Endodermal cell (in vitro differentiated cells): ENCODE results near the gene DNM2. TPM values are rescaled to one million over a fixed set of nuclear protein-coding genes. Genes with fewer than 3 reads are reported as not detected.

Experiments used
- DNase-seq: peaks from one replicate; pipeline ENCODE4 v3.0.0-alpha.2; 2017
- H3K27ac ChIP-seq: 2 replicates; pipeline ENCODE4 v1.5.1; 2013; ENCODE audit warnings: mild to moderate bottlenecking, low read depth, low read length, moderate library complexity
- H3K27me3 ChIP-seq: 2 replicates; pipeline ENCODE4 v1.6.1; 2013; ENCODE audit warnings: mild to moderate bottlenecking, low read length, moderate library complexity; ENCODE audit not compliant: insufficient read depth, control insufficient read depth, poor library complexity, severe bottlenecking
- H3K36me3 ChIP-seq: 2 replicates; pipeline ENCODE4 v1.7.0; 2013; ENCODE audit warnings: mild to moderate bottlenecking, low read length, moderate library complexity; ENCODE audit not compliant: control insufficient read depth, insufficient read depth
- H3K4me1 ChIP-seq: one replicate; pipeline ENCODE4 v1.7.0; 2013; ENCODE audit warnings: low read length; ENCODE audit not compliant: control insufficient read depth, insufficient read depth
- H3K4me3 ChIP-seq: 2 replicates; pipeline ENCODE4 v1.5.1; 2013; ENCODE audit warnings: mild to moderate bottlenecking, low read length, moderate library complexity
- H3K9ac ChIP-seq: 2 replicates; pipeline ENCODE4 v1.6.1; 2013; ENCODE audit warnings: mild to moderate bottlenecking, low read length, moderate library complexity; ENCODE audit not compliant: poor library complexity, severe bottlenecking; ENCODE audit errors: extremely low read depth
- H3K9me3 ChIP-seq: 2 replicates; pipeline ENCODE4 v1.6.1; 2013; ENCODE audit warnings: mild to moderate bottlenecking, low read length, moderate library complexity; ENCODE audit not compliant: control insufficient read depth
- H3K27ac Mint-ChIP-seq: 2 replicates; pipeline ENCODE4 v1.8.0; 2020; ENCODE audit warnings: mixed read lengths
- H3K27me3 Mint-ChIP-seq: 2 replicates; pipeline ENCODE4 v1.8.0; 2021; ENCODE audit warnings: mild to moderate bottlenecking, mixed read lengths; ENCODE audit not compliant: insufficient read depth
- H3K36me3 Mint-ChIP-seq: 2 replicates; pipeline ENCODE4 v1.8.0; 2020; ENCODE audit warnings: low read depth, mixed read lengths
- H3K4me1 Mint-ChIP-seq: 2 replicates; pipeline ENCODE4 v1.8.0; 2020; ENCODE audit warnings: mixed read lengths
- H3K4me3 Mint-ChIP-seq: 2 replicates; pipeline ENCODE4 v1.8.0; 2020; ENCODE audit warnings: mild to moderate bottlenecking, moderate library complexity, mixed read lengths
- H3K9me3 Mint-ChIP-seq: 2 replicates; pipeline ENCODE4 v1.8.0; 2020; ENCODE audit warnings: mild to moderate bottlenecking, mixed read lengths
- CTCF ChIP-seq: fragments of 200-600 bp; sonication (generic); conservative IDR thresholded peaks from 2 replicates; pipeline ENCODE4 v1.5.0; 2021; ENCODE audit warnings: antibody characterized with exemption, mild to moderate bottlenecking
- WGBS, 2 experiments: methylation state at CpG; one replicate each; pipeline versions ENCODE4 v1.1.5 to v1.1.7; 2013; ENCODE audit warnings: missing lambda C conversion rate in 2 of 2, mixed read lengths in 1 of 2; ENCODE audit not compliant: insufficient coverage in 1 of 2, insufficient read length in 1 of 2; 5-methylcytosine and 5-hydroxymethylcytosine counted together
- long read RNA-seq, 4 experiments: library from polyadenylated mRNA in 2 of 4; library from RNA in 1 of 4; library from capped mRNA in 1 of 4; stranded (forward) in 3 of 4; unstranded in 1 of 4; transcript quantifications; one replicate each; pipeline ENCODE4 v2.0.0, GENCODE V29; 2020 to 2021; ENCODE audit warnings: inconsistent platforms in 1 of 4
- polyA plus RNA-seq, 2 experiments: library from polyadenylated mRNA; stranded (reverse); fragments of 50-300 nt; gene quantifications; one replicate each; pipeline ENCODE4 v1.2.3, GENCODE V29; 2013
- total RNA-seq, 2 donors: library from RNA; stranded (reverse); fragmentation: NEBNext Ultra II Directional in 1 of 2; extraction: Animal tissue kit (Norgen Biotek cat#: 25700) in 1 of 2; gene quantifications; 2 replicates in 1 of 2; 3 replicates in 1 of 2; pipeline ENCODE4 v1.2.1, GENCODE V29; 2021

The DNM2 gene
- total RNA-seq, result 100 to 1,000 TPM; 118 to 136 TPM
- 79.4 TPM for polyA plus RNA-seq (2013, experiment 1 of 2)
- 78.8 TPM for polyA plus RNA-seq (2013, experiment 2 of 2)
- long read RNA-seq, experiment 1, partial matches to known transcripts, result 25 of 40 reads
- long read RNA-seq, experiment 1, other reads (novel, unspliced or antisense), result 12 of 40 reads
- long read RNA-seq, experiment 2, full-length matches to known transcripts, result 11 of 26 reads
- long read RNA-seq, experiment 2, partial matches to known transcripts, result 8 of 26 reads
- long read RNA-seq, experiment 2, other reads (novel, unspliced or antisense), result 7 of 26 reads
- long read RNA-seq, experiment 3, full-length matches to known transcripts, result 3 of 15 reads
- long read RNA-seq, experiment 3, partial matches to known transcripts, result 7 of 15 reads
- long read RNA-seq, experiment 3, other reads (novel, unspliced or antisense), result 5 of 15 reads
- long read RNA-seq, experiment 4, partial matches to known transcripts, result 0 of 3 reads
- long read RNA-seq, experiment 4, other reads (novel, unspliced or antisense), result 3 of 3 reads

- TF ChIP-seq CTCF, result peak; percentile 91
- 0% methylated on average over 52 to 57 of the region's 57 CpGs for WGBS, 2 experiments
- Histone ChIP-seq H3K4me1 (peaks cover 7% of the 10 kb centered on the region), H3K9me3 (no peaks in the 10 kb centered on the region), H3K27ac (peak within 1 kb of the TSS; percentile 85), H3K9ac (peak within 1 kb of the TSS; percentile 82), H3K27me3 (no peaks in the 10 kb centered on the region), H3K4me3 (peak within 1 kb of the TSS; percentile 91), H3K36me3 (peaks cover 7% of the 10 kb centered on the region)
- Mint-ChIP-seq H3K36me3 (peaks cover 7% of the 10 kb centered on the region), H3K27me3 (no peaks in the 10 kb centered on the region), H3K9me3 (no peaks in the 10 kb centered on the region), H3K4me3 (peak within 1 kb of the TSS; percentile 92), H3K27ac (peak within 1 kb of the TSS; percentile 95), H3K4me1 (peaks cover 15% of the 10 kb centered on the region)
- DNase-seq, result peak; percentile 100
Observed at GRCh38 chr19:10717356-10718204, at the start of gene DNM2. DNM2 (plus strand) TSS chr19:10718079; CDS start chr19:10718243, 164 bp downstream.

- Histone ChIP-seq H3K27me3 (no peaks in the 10 kb centered on the region), H3K4me3 (no peak overlapping the region), H3K9me3 (no peaks in the 10 kb centered on the region), H3K36me3 (peaks cover 84% of the 10 kb centered on the region), H3K27ac (no peak overlapping the region), H3K4me1 (no peaks in the 10 kb centered on the region), H3K9ac (no peak overlapping the region)
- Mint-ChIP-seq H3K4me3 (no peak overlapping the region), H3K27ac (peak overlapping the region; percentile 71), H3K36me3 (peaks cover 66% of the 10 kb centered on the region), H3K9me3 (no peaks in the 10 kb centered on the region), H3K27me3 (no peaks in the 10 kb centered on the region), H3K4me1 (no peaks in the 10 kb centered on the region)
- 95 to 96% methylated on average over 6 of the region's 6 CpGs for WGBS, 2 experiments
- TF ChIP-seq CTCF, result no peak
- DNase-seq, result no peak
Observed at GRCh38 chr19:10669246-10669645, 48.6 kb upstream of the DNM2 start.

- WGBS, 2 experiments, result 98 to 100% methylated on average over 1 of the region's 1 CpG
- H3K4me1 ChIP-seq, result no peaks in the 10 kb centered on the region
- H3K9ac ChIP-seq, result no peak overlapping the region
- H3K4me3 ChIP-seq, result no peak overlapping the region
- TF ChIP-seq CTCF, result no peak
- Mint-ChIP-seq H3K27ac (no peak overlapping the region), H3K36me3 (peaks cover 75% of the 10 kb centered on the region), H3K9me3 (no peaks in the 10 kb centered on the region), H3K4me1 (no peaks in the 10 kb centered on the region), H3K27me3 (no peaks in the 10 kb centered on the region), H3K4me3 (no peak overlapping the region)
- no peak for DNase-seq
- H3K9me3 ChIP-seq, result no peaks in the 10 kb centered on the region
- H3K27me3 ChIP-seq, result no peaks in the 10 kb centered on the region
- H3K36me3 ChIP-seq, result peaks cover 91% of the 10 kb centered on the region
- no peak overlapping the region for H3K27ac ChIP-seq
Observed at GRCh38 chr19:10670182-10670581, 47.7 kb upstream of the DNM2 start.
